Measurements from ENCODE around the gene PGBD1. TPM values are rescaled to one million over a fixed set of nuclear protein-coding genes. Genes with fewer than 3 reads are reported as not detected.

The PGBD1 gene
- total and polyA plus RNA-seq, 2 experiments from 2014 or later, result 7.5 to 10.5 TPM

DNA sequence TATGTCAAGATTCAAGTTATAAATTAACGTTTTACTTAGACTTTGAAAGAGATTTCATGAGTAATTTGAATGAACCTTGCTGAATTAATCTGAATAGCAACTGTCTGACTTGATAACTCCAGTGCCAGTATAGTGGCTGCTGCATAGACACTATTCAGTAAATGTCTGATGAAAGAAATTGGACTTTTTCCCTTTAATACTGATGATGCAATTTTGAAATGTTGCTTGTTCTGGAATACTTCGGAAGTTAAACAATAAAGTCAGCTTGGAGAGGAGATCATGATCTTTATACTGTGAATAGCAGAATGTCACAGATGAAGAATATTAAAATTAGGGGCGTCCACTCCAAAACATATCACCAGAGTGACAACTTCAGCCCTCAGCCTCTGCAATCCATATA is 3.6 kb upstream of the PGBD1 start (continued):
- TF ChIP-seq CREB1 (CRISPR knock-in tag; IDR thresholded peaks at IDR 0.05; ENCODE audit: low read depth), result no peak
- no peak for TF ChIP-seq STAT1 (IDR thresholded peaks at IDR 0.05; ENCODE audit: unreplicated experiment)
- no peak for TF ChIP-seq EZH2phosphoT487 (IDR thresholded peaks at IDR 0.05; ENCODE audit: unreplicated experiment)
- TF ChIP-seq, protein P1, sequence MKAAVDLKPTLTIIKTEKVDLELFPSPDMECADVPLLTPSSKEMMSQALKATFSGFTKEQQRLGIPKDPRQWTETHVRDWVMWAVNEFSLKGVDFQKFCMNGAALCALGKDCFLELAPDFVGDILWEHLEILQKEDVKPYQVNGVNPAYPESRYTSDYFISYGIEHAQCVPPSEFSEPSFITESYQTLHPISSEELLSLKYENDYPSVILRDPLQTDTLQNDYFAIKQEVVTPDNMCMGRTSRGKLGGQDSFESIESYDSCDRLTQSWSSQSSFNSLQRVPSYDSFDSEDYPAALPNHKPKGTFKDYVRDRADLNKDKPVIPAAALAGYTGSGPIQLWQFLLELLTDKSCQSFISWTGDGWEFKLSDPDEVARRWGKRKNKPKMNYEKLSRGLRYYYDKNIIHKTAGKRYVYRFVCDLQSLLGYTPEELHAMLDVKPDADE (IDR thresholded peaks at IDR 0.05), result no peak
- no peak for TF ChIP-seq CTCF (conservative IDR thresholded peaks at IDR 0.05; ENCODE audit: low read depth in 2 of 2)

DNA sequence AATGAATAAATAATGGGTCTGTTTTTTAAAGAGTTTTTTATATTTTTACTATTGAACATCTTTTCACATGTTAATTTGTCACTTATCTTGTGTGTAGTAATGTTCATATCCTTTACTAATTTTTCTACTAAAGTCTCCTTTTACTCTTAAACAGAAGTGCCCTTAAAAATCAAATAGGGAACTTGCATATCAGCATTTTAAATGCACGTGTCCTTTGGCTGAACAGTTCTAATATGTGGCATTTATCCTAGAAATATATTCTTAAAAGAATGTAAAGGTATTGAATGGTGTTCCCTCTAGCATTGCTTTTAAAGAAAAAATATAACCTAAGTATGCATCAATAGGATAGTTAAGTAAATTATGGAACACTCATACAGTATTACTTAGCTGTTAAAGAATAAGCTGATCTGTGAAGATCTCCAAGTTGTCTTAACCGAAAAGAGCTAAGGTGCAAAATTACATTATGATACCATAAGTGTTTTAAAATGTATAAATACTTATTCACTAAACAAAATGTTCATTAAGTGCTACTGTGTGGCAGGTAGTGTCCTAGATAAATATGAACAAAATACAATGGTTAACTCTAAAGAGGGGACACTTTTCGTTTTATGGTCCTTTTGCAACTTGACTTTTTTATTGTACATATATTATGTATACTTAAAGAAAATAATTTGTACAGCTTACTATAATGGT is 631 bp upstream of the PGBD1 start:
- TF ChIP-seq, protein P2, sequence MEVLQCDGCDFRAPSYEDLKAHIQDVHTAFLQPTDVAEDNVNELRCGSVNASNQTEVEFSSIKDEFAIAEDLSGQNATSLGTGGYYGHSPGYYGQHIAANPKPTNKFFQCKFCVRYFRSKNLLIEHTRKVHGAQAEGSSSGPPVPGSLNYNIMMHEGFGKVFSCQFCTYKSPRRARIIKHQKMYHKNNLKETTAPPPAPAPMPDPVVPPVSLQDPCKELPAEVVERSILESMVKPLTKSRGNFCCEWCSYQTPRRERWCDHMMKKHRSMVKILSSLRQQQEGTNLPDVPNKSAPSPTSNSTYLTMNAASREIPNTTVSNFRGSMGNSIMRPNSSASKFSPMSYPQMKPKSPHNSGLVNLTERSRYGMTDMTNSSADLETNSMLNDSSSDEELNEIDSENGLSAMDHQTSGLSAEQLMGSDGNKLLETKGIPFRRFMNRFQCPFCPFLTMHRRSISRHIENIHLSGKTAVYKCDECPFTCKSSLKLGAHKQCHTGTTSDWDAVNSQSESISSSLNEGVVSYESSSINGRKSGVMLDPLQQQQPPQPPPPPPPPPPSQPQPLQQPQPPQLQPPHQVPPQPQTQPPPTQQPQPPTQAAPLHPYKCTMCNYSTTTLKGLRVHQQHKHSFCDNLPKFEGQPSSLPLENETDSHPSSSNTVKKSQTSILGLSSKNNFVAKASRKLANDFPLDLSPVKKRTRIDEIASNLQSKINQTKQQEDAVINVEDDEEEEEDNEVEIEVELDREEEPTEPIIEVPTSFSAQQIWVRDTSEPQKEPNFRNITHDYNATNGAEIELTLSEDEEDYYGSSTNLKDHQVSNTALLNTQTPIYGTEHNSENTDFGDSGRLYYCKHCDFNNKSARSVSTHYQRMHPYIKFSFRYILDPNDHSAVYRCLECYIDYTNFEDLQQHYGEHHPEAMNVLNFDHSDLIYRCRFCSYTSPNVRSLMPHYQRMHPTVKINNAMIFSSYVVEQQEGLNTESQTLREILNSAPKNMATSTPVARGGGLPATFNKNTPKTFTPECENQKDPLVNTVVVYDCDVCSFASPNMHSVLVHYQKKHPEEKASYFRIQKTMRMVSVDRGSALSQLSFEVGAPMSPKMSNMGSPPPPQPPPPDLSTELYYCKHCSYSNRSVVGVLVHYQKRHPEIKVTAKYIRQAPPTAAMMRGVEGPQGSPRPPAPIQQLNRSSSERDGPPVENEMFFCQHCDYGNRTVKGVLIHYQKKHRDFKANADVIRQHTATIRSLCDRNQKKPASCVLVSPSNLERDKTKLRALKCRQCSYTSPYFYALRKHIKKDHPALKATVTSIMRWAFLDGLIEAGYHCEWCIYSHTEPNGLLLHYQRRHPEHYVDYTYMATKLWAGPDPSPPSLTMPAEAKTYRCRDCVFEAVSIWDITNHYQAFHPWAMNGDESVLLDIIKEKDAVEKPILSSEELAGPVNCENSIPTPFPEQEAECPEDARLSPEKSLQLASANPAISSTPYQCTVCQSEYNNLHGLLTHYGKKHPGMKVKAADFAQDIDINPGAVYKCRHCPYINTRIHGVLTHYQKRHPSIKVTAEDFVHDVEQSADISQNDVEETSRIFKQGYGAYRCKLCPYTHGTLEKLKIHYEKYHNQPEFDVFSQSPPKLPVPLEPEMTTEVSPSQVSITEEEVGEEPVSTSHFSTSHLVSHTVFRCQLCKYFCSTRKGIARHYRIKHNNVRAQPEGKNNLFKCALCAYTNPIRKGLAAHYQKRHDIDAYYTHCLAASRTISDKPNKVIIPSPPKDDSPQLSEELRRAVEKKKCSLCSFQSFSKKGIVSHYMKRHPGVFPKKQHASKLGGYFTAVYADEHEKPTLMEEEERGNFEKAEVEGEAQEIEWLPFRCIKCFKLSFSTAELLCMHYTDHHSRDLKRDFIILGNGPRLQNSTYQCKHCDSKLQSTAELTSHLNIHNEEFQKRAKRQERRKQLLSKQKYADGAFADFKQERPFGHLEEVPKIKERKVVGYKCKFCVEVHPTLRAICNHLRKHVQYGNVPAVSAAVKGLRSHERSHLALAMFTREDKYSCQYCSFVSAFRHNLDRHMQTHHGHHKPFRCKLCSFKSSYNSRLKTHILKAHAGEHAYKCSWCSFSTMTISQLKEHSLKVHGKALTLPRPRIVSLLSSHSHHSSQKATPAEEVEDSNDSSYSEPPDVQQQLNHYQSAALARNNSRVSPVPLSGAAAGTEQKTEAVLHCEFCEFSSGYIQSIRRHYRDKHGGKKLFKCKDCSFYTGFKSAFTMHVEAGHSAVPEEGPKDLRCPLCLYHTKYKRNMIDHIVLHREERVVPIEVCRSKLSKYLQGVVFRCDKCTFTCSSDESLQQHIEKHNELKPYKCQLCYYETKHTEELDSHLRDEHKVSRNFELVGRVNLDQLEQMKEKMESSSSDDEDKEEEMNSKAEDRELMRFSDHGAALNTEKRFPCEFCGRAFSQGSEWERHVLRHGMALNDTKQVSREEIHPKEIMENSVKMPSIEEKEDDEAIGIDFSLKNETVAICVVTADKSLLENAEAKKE (CRISPR knock-in tag; IDR thresholded peaks at IDR 0.05), result no peak
- no peak for TF ChIP-seq ZNF331 (CRISPR knock-in tag; IDR thresholded peaks at IDR 0.05; ENCODE audit: low read depth)
- peaks cover 13% of the 10 kb centered on the region for H3K4me1 Mint-ChIP-seq
- H2AFZ ChIP-seq, result peak overlapping the region; percentile 64
- H3K36me3 Mint-ChIP-seq (ENCODE audit: low read depth), result peaks cover 19% of the 10 kb centered on the region
- no peaks in the 10 kb centered on the region; the same call in 1 of the 2 replicates for H4K20me1 ChIP-seq (replicated peaks; ENCODE audit: insufficient read depth)
- H3K9me3 Mint-ChIP-seq, result no peaks in the 10 kb centered on the region
- H3K27me3 Mint-ChIP-seq (ENCODE audit: insufficient read depth, low read depth, poor library complexity), result no peaks in the 10 kb centered on the region
- peaks cover 21% of the 10 kb centered on the region for H3K79me2 ChIP-seq (replicated peaks; ENCODE audit: insufficient read depth)
- no peaks in the 10 kb centered on the region for H3F3A ChIP-seq (replicated peaks; ENCODE audit: low read depth)
- no peak overlapping the region for H3K27ac Mint-ChIP-seq
- H3K4me2 ChIP-seq, result peak overlapping the region; percentile 91
- H3K4me3 ChIP-seq, result peak overlapping the region; percentile 97
- 0 out of 2 replicates have a peak, but pooled peaks cover 19% of the 10 kb centered on the region for H3K36me3 ChIP-seq (ENCODE audit: insufficient read depth)
- H3K9me2 ChIP-seq (ENCODE audit: insufficient read depth), result no peaks in the 10 kb centered on the region
- DNase-seq (ENCODE audit: low spot score) (no peak), ATAC-seq (no peak)
- H3K4me1 ChIP-seq (ENCODE audit: insufficient read depth), result peaks cover 14% of the 10 kb centered on the region
- no peaks in the 10 kb centered on the region for H3K27me3 ChIP-seq (ENCODE audit: insufficient read depth)
- H3K4me3 Mint-ChIP-seq, result peak overlapping the region; percentile 98
- H3K27ac ChIP-seq (ENCODE audit: low read depth), result no peak overlapping the region

All from GM23338 (cell line).